Measurements from ENCODE around the gene TLE4.
A peak's percentile ranks its signal among the peaks of the same experiment; 100 is the strongest.
"Not testable (repeated sequence)": the region's sequence is repeated elsewhere in the genome, so short reads cannot be mapped to it uniquely, and the experiment has no call there.

Gene TLE4

DNA sequence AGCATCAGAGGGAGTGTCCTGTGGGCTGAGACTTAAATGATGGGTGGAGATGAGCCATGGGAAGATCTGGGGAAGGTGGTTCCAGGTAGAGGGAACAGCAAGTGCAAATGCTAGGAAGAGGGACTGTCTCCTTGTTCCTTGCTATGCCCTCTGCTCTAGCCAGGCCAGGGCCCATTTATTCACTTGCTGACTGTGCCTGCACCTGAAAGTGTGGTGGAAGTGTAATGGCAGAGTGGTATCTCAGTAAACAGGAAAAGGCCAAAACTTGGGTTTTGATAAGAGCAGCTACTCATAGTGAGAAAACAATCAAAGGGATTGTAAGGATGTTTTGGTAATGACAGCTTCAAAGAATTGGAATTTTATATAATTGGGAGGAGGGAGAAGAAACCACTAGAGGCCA, 32.4 kb downstream of the TLE4 start:
- no peak for DNase-seq (ENCODE audit: low spot score)

DNA sequence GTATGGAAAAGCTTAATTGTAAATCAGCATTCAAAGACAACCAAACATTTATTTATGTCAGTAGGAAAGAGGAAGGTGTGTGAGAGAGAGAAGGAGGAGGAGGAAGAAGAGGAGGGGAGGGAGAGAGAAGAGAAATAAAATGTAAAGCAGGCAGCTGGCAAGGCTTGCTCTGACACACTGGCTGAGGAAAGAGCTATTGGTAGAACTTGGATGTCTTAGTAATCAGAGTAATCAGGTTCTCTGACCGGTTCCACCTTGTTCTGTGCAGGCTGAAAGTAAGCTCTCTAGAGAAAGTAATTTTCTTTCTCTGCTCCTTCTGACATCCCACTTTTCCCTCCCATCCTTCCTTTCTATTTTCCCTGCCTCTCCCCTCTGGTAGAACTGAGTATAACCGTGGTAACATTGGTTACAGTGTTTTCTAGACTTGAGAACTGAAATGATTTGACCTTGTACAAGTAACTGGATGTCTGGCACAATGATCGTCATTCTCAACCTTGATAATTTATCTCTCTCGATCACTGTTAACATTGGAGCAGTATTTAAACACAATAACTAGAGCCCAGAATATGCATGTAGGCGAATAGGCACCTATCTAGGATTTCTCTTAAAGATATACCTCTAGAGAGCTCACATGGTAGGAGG, 33.3 kb downstream of the TLE4 start:
- no peak for DNase-seq (ENCODE audit: low spot score)

DNA sequence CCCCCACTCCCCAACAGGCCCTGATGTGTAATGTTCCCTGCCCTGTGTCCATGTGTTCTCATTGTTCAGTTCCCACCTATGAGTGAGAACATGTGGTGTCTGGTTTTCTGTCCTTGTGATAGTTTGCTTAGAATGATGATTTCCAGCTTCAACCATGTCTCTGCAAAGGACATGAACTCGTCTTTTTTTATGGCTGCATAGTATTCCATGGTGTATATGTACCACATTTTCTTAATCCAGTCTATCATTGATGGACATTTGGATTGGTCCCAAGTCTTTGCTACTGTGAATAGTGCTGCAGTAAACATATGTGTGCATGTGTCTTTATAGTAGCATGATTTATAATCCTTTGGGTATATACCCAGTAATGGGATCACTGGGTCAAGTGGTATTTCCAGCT, 34.8 kb downstream of the TLE4 start:
- DNase-seq (ENCODE audit: low spot score) = not testable (repeated sequence)

DNA sequence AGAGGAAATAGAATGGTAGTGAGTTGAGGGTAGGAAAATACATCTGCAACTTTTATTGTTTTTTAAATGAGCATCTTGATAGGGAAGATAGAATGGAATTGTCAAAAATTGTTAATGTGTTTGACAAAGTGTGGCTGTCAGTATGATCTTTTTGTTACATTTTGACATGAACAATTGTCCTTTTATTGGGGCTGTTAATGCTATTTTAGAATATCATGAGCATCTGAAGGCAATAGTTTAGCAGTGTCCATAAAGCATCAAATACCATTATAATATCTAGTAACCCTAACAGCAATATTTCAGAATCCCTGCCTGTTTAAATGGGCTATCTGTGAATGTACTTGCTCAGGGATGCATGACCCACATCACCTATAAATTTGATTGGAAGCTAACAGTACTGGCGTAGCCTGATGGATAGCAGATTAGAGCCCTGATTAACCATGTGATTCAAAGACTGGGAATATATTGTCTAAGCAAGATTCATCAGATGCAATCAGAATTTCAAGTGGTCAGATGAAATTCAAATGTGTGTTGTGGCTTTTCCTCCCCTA, 37.8 kb downstream of the TLE4 start:
- DNase-seq (ENCODE audit: low spot score) = no peak

DNA sequence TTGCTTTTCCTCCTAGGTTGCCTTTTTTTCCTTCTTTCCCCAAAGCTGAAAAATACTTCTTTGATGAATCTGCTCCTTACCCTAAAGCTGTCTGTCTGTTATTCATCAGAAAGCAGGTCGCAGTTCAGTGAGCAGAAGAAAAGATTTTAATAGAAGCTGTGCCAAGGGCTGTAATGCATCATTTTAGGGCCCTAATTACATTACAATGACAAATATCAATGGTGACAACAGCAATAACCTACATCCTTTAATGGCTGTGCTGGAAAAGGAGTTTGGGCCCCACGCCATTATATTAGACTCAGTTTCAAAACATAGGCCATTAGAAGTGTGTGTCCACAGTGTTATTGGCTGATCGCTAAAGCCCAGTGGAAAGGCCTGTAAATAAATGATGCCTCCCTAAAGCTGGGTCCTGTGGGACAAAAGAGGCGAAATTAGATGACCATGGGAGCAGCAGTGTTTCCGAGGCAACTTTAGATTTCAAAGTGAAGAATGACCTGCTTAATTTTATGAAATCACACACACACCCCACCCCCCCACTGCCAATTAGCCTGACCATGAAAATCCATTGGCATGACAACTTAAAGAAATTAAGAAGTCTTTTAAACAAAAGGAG, 38.4 kb downstream of the TLE4 start:
- DNase-seq (ENCODE audit: low spot score) = peak; percentile 90

DNA sequence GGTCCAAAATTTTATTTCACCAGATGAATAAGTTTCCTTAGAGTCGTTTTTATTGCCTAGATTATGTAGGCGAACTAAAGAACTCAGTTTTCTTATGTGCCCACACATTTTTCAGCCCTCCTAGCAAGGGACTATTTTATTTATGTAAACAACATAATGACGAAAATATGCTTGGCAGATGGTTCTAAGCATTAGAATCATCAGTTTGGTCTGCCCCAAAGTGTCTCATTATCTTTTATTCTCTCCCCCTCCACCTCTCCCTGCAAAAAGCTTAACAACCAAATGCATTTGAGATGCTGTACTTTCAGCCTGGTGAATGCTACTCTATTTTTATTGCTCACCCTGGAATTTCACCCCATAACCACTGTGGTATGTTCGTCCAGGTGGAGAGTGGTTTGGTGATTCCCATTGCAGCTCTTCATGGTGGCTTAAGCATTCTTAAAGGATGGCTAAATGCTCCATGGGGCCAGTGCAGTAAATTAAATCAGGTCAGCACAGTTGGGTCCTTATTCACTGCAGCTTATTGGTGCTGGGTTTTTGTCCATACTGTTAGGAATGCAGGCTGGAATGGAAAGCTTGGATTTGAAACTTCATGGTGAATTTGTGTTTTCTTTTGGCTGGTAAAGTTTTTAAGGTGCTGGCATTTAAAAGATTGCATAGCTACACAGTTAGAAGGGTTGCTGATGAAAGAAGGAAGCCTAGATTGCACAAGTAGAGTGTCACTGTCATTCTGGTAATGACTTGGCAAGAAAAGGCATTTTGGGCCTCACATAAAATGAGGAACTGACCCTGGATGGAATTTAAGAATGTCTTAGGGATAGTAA, 39.2 kb downstream of the TLE4 start:
- DNase-seq (ENCODE audit: low spot score) = peak; percentile 96

DNA sequence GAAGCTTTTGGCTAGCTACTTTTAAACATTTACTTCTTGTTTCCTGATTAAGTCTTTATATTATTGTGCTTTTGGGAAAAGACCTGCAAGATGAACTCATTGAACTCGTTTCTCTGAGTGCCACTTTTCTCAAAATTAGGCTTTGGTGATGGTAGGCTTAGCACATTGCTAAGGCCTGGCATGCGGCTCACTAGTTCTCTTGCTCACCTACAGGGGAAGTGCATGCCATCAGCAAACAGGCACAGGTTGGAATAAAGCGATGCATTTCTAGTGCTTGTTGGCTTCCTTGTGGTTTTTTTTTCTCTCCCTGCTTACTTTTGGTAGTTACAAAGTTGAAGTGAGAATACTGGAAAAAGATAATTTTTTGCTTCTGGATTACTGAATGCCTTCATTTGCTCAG, 41.4 kb downstream of the TLE4 start:
- no peak for DNase-seq (ENCODE audit: low spot score)

DNA sequence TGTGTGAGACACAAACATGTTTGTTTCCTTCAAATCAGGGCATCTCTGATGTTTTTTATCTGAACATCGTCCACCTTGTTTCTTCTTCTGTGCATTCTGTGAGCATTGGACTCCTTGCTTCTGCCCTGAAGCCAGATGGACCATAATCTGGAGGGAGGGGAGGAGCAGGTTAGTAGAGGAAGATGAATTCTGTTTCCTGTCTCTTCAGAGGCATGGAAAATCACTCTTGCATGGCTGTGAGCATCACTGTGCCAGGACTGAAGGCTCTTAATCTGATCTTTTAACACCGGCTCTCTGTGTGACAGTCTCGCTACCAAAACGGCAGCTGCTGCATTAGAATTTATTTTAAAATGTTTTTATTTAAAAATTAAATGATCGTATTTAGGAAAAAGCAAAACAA, 43.3 kb downstream of the TLE4 start:
- no peak for DNase-seq (ENCODE audit: low spot score)

DNA sequence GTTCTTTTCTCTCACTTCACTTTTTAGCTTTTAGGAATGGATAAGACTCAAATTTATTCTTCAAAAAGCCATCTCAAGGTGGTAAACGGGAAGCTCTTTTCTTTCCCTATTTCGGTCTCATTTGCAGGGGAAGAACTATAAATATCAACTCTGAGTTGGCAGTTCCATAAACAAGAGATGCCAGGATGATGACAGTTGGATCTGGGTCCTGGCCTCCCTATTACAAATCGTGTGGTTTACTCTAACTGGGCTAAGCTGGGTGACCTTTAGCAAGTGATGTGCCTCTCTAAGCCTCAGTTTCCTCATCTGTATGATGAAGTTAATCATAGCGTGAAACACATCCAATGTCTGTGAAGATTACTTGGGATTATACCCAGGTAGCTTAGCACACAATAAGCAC, 44.2 kb downstream of the TLE4 start:
- DNase-seq (ENCODE audit: low spot score) = no peak

DNA sequence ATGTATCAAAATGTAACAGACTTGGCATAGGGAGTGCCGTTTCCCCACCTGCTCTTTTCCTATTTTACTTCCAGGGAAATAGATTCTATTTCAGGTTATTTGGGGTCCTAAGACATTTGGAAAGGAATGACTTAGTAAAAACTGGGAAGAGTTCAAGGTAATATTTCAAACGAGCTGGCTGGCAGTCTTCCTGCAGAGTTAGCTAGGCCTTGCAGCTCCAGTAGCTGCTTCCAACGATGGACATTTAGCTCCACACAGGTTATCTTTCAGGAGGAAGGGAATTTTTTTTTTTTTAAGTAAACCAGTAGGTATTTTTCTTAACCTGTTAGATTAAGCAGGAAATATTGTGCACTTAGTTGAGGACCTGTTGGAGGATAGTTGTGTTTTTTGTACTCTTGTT, 45.2 kb downstream of the TLE4 start:
- no peak for DNase-seq (ENCODE audit: low spot score)

DNA sequence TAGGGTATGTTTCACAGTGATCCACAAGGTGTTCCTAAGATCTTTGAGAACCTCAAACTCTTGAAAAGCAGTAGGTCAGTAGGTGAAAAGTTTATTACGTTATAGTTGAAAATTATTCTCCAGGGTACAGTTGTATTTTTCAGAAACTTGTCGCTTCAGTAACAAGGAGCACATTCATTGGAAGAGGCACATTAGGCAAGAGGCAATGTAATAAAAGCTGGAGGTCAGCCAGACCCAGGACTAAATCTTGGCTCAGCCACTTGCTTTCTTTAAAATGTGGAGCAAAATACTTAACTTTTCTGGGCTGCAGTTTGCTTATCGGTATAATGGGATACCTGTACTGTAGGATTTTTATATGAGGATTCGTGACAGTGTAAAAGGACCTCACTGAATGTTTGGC, 45.6 kb downstream of the TLE4 start:
- no peak for DNase-seq (ENCODE audit: low spot score)

DNA sequence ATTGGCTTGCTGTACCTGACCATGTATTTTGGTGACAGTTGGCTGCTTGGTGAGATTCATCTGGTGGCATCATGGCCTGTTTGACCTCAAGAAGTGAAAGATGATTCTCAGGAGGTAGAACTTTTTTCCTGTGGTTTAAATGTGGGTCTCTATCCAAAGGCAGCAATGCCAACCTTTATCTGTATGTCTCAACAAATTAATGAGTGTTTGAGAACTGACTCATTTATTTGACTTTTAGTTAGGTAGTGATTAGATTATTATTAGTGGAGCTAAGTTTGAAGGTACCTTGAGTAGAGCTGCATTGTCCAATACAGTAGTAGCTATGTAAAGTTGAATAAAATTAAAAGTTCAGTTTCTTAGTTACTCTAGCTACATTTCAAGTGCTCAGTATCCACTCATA, 48.2 kb downstream of the TLE4 start:
- no peak for DNase-seq (ENCODE audit: low spot score)

DNA sequence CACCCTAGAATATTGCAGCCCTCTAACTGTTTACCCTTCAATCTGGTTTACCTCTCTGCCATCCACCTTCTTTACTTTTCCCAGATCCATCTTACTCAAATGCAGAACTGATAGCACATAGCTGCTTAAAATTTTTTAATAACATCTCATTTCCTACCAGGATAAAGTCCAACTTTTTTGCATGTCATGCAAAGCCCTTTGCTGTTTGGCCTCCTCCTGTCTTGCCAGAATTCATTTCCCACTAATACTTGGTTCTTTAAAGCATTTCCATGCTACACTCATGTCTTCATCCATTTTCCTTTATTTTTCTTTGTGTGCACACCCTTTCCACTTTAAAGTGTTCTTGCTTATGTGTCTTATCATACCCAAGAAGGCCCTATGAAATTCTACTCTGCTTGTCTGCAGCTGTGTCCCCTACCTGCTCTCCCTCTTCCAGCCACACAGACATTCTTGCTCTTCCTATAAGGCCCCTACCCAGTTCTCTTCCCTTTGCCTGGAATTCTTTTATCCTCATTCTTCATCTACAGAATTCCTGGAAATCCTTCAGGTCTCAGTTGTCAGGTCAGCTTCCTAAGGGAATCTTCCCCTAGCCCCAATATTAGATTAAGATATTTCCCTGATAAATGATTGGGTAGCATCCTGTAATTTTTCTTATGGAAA, 50.3 kb downstream of the TLE4 start:
- no peak for DNase-seq (ENCODE audit: low spot score)

DNA sequence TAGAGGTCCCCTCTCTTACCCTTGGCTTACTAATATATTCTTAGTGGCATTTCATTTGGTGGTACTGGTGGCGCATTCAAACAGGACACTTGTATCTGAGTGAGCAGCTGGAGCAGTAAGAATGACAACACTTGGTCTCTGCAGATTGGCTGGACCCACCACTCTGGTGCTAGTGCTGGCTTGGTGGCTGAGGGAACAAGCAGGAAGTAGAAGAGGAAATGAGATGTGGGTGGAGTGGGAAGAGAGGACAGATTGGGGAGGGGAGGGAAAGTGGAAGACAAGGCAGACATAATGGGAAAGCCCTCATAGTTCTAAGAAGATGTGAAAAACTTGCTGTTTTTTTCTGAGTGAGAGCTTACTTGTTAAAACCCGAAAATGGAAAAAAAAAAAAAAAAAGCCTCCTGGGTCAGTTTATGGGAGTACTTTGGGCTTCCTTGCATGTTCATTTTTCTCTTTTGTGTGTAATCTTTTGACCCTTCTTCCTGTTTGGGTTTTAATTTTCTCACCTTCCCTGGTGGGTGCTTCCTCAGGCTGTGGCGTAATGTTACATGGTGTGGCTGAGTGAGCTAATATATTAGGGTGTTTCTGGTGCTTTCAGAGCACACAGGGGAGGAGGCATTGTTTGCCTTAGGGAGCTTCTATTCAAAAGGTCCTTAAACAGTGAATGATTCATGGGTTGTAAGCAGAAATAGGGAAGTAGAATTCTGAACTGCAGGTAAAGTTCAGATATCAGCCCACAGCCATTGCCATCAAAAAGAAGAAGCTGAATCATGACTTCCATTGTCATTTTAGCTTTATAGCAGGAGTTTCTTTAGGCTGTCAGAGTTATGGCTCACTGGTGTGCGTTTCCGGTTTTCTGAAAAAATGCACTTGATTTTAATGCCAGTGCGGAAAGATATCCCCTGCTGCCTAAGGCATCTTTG, 52.3 kb downstream of the TLE4 start:
- DNase-seq (ENCODE audit: low spot score) = peak; percentile 66

DNA sequence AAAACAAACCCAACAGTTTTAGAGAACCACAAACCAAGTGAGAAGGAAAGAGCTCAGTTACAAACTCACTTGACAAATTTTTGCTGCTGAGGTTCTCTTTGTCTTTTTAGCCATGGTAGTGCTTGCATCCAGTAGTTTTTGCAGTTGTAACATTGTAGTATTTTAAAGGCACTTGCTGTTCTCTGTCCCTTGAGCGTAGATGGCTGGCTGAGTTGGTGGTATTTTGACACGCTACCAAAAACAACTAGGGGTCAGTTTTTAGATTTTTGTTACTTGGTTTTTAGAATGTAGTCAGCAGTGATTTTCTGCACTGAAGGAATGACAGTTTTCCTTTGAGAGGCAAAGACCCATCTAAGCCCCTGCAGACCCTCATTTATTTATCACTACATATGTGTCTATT, 58.0 kb downstream of the TLE4 start:
- no peak for DNase-seq (ENCODE audit: low spot score)

DNA sequence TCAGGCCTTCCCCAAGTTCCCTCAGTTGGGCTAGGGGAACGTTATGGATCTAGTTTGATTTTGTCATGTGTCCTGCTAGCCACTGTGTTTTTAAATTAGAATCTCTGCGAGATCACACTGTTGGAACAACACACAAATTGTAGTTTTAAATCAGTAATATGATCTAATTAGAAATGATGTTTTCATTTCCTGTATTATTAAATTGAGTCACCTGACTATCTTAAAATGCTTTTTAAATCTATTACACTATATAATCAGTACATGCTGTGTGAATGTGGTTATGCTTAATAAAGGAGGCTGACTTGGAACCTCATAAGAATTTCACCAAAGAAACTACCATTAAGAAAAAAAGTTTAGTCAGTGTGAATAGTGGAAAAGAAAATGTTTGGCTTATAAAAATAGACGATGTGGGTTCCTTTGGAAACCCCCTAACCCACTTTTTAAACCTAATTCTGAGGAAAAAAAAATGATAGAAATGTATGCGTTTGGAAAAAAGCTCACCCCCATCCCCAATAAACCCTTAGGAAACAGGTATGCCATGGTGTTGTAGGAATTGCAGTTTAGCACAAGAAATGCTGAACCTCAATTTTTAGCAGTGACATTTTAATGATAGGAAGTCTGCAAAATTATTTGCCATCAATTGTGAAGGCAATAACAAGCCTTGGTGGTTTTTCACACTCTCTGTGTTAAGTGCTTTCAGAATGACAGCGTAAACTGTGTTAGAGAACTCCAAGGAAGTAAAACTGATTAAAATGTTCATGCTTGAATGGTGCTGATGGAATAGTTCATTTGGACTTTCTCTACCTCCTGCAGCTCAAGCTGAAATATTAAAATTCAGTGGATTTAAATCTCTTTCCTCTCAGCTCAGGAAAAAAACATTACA, 59.0 kb downstream of the TLE4 start:
- peak; percentile 22 for DNase-seq (ENCODE audit: low spot score)

DNA sequence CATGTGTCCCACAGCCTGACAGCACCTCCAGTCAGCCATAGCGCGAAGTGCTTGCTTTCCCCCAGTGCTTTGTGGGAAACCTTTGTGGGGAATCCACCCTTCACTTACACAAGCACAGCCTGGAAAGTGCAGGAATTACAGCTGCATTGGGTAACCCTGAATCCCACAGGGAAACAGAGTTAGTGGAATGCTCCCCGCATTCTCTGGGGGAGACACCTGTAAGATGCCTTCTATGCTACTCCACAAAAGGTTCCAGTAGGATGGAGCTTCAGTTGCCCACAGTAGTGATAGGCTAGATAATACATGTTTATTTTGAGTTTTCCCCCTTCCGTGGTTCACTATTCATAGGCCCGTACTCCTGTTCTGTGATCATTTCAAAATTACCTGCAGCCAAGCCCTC, 60.3 kb downstream of the TLE4 start:
- no peak for DNase-seq (ENCODE audit: low spot score)

DNA sequence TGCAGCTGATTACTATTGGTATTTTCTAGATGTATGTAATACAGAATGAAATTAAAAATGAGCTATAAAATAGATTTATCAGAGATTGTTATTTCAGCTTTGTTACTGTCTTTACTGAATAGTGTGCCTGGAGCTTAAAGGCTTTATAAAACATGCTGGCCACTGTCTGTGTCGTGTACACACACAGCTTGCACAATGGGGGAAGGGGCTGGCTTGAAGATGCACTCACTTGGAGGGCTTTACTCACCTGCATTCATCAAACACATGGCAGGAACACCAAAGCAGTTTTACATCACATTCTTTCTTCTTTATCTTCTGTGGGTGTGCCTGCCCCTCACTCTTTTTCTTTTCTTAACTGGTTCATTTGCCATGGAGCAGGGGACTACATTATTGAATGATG, 60.9 kb downstream of the TLE4 start:
- DNase-seq (ENCODE audit: low spot score) = no peak

DNA sequence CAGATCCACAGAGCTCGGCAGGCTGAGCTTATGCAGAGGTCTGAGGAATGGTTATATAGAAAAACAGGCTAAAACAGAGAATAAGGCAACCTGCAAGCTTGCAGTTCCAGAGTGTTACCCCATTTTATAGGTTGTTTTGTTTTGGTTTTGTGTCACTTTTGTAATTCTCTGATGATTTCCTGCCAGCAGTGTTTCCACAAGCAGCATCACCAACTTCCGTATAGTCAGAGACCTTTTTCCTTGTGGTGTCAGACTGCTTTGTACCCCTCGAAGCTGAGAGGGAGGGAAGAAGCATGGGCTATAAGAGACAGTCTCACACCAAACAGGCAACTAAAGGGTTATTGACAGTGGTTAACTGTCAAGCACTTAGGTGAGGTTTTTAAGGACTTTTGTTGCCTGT, 61.8 kb downstream of the TLE4 start:
- no peak for DNase-seq (ENCODE audit: low spot score)

DNA sequence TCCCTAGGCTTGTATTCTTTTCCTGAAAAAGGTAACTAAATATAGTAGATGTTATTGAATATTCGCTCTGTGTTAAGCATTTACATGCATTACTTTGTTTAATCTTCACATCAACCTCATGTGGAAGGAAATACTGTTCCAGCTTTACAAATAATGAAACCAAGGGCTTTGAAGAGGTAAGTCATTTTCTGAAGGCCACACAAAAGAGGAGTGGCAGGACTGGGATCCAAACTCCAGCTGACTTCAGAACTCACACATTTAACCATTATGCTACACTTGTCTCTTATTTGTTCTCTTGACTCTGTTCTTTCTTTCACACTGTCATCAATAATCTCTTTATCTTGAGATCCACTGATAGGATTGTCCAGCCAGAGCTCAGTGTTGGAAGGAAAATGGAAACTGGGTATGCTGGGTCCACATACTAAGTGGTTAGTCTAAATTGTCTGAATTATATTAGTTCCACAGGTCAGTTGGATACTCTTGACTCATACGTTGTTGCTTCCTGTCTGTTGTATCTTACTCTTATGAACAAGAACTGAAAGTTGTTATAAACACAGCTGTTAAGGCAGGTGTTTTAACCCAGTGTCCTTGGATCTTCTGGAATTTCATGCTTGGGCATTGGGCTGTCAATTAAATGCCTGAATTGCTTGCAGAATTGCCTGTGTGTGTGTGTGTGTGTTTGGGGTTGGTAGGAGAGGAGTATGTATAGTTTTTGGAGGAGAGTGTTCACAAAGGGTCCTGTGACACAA, 65.6 kb downstream of the TLE4 start:
- DNase-seq (ENCODE audit: low spot score) = peak; percentile 9
